ENCODE data around the gene ADGRL2. TPM values are rescaled to one million over a fixed set of nuclear protein-coding genes. Genes with fewer than 3 reads are reported as not detected.

Gene ADGRL2
- total RNA-seq, result not detected in 2 replicates

GRCh38 chr1:81800695-81801650, at the start of gene ADGRL2:
ADGRL2 (plus strand) TSS chr1:81800934; CDS start chr1:81836985, 36,051 bp downstream.
- intact Hi-C loops (cut with micrococcal nuclease), result no loop called here

- intact Hi-C loops (cut with micrococcal nuclease), result no loop called here
Observed at GRCh38 chr1:81752840-81753239, 47.9 kb upstream of the ADGRL2 start.

DNA sequence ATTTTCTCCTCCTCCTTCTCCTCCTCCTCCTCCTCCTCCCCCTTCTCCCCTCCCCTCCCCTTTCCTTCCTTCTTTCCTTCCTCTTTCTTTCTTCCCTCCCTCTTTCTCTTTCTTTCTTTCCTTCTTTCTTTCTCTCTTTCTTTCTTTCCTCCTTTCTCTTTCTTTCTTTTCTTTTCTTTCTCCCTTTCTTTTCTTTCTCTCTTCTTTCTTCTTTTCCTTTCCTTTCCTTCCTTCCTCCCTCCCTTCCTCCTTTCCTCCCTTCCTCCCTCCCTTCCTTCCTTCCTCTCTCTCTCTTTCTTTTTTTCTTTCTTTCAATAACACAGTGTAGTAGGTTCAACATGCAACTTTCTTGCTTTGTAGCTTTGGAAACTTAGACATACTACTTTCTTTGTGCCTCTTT, 46.3 kb upstream of the ADGRL2 start:
- intact Hi-C loops (cut with micrococcal nuclease), result no loop called here

- intact Hi-C loops (cut with micrococcal nuclease), result no loop called here
Observed at GRCh38 chr1:81756872-81757271, 43.9 kb upstream of the ADGRL2 start.

GRCh38 chr1:81757398-81758020, 43.2 kb upstream of the ADGRL2 start:
- intact Hi-C loops (cut with micrococcal nuclease), result no loop called here

GRCh38 chr1:81758181-81758580, 42.6 kb upstream of the ADGRL2 start:
- intact Hi-C loops (cut with micrococcal nuclease), result no loop called here

GRCh38 chr1:81760477-81761097, 40.1 kb upstream of the ADGRL2 start:
- intact Hi-C loops (cut with micrococcal nuclease), result no loop called here

- intact Hi-C loops (cut with micrococcal nuclease), result no loop called here
Observed at GRCh38 chr1:81775510-81775909, 25.2 kb upstream of the ADGRL2 start.

- intact Hi-C loops (cut with micrococcal nuclease), result no loop called here
Observed at GRCh38 chr1:81780705-81781454, 19.9 kb upstream of the ADGRL2 start.

DNA sequence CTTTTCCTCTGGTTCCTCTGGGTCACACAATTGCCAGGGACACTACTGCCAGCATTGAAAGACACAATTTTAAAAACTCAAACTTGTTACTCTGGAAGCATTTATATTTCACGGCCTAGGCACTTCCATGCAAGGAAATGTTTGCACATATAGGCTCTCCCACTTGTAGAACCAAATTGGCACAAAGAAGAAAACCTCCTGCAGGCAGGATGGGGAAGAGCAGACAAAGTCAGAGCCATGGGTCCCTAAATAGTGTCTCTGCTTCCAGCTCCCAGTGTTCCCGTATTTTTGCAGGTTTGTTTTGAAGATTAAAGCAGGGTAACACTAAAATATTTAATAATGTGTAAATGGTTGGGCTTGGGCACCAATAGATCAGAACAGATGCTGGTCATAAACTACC, 19.0 kb upstream of the ADGRL2 start:
- intact Hi-C loops (cut with micrococcal nuclease), result no loop called here

GRCh38 chr1:81792184-81792583, 8.6 kb upstream of the ADGRL2 start:
- intact Hi-C loops (cut with micrococcal nuclease), result no loop called here

GRCh38 chr1:81797701-81798100, 3.0 kb upstream of the ADGRL2 start:
- intact Hi-C loops (cut with micrococcal nuclease), result no loop called here

GRCh38 chr1:81799939-81800694, 617 bp upstream of the ADGRL2 start:
- intact Hi-C loops (cut with micrococcal nuclease), result no loop called here

DNA sequence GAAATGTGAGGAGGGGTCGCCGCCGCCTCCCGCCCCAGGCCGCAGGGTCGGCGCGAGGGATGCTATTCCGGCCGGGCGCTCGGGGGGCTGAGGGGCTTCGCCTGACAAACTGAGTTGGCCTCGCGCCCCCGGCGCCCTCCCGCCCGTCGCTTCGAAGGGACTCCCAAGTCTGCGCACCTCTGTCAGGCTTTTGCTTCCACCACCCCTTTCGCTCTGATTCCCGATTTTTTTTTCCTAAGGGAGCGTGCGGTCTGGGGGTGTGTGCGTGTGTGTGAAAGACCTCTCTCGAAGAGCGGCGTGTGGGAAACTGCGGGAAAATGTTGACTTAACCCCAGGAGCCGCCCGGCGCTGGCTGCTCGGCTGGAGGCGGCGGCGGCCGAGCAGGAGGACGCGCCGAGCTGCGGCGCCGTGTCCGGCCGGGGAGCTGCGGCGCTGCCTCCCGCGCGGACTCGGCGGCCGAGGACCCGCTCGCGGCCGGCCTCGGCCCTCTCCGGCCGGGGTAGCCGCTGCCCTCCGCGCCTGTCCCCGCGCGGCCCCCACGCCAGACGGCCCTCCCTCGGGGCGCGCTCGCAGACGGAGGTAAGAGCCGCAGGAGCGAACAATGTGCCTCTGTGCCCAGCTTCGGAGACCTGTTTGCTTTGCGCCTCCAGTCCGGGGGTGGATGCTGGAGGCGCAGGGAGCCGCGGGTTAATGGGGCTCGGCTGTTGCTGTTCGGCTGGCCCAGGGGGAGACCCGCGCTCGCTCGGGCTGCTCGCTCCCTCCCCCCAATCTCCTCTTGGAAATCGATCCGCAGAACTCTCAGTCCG, 1.1 kb downstream of the ADGRL2 start:
- intact Hi-C loops (cut with micrococcal nuclease), result no loop called here

DNA sequence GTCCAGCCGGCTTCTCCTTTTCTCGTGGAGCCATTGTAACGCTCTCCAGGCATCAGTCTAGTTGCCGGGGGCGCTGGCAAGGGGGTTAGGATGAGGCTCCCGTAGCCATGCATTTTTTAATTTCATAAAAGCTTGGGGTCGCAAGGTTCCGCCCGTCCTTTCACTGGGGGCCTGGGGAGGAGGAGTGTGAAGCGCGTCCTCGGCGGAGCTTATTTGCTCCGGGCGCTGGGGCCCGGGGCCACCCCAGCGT, 1.6 kb downstream of the ADGRL2 start:
- intact Hi-C loops (cut with micrococcal nuclease), result no loop called here

DNA sequence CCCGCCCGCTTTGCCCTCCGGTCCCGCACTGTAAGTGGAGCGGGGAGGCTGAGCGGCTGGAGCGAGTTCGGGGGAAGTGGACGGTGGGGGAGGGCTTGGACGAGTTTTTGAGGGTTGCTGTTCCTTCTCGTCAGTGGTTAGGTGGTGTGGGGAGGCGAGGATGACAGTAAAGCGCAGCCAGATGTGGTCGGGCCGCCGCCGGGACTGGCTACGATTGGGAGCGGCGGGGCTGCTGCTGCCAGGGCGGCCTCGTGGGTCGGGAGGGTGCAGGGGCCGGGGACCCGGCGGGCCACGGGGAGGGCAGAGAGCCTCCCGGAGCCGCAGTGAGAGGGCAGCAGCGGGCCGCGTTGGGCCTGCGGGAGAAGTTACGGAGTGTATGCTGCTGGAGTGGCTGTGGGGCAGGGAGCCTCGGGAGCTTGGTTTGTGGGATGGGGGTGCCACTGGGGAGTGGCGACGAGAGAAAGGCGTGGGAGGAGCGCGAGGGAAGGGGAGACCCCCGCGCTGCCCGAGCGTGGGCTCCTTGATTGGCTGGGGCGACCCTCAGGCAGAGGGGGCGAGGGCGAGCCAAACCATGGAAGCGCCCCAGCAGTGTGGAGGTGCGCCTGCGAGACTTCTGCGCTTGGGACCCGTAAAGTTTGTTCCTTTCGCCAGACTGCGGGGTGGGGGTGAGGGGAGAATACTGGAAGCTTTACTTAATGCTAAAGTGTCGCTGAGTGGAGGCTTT, 2.1 kb downstream of the ADGRL2 start:
- intact Hi-C loops (cut with micrococcal nuclease), result no loop called here

GRCh38 chr1:81803431-81804110, 2.8 kb downstream of the ADGRL2 start:
- intact Hi-C loops (cut with micrococcal nuclease), result no loop called here

GRCh38 chr1:81804312-81804711, 3.6 kb downstream of the ADGRL2 start:
- intact Hi-C loops (cut with micrococcal nuclease), result no loop called here

All from T-helper 1 cell treated with Interleukin-12 subunit alpha and Interleukin-12 subunit beta and Interleukin-4 antibody, amounts not matched to agents 30 ng/mL and 1 ng/mL, for 36 hours (primary cell).